Natural killer cell (primary cell): Measurements from ENCODE around the gene GRK6. TPM values are rescaled to one million over a fixed set of nuclear protein-coding genes. Genes with fewer than 3 reads are reported as not detected.
"Not testable (repeated sequence)": the region's sequence is repeated elsewhere in the genome, so short reads cannot be mapped to it uniquely, and the experiment has no call there.

Source experiments
- ATAC-seq, 3 donors: fragments of 150-1000 bp in 2 of 3; fragments of 200-7000 bp in 1 of 3; cut with Tn5 transposase; 1 replicate in 1 of 3; 2 replicates in 2 of 3; pipeline ENCODE4 v1.10.0; 2021; ENCODE audit warnings: mild to moderate bottlenecking in 2 of 3, moderate library complexity in 2 of 3
- DNase-seq, 2 donors: peaks; one replicate each; pipeline versions ENCODE4 v3.0.0 to v3.0.0-alpha.2; 2013 to 2021; ENCODE audit warnings: mixed read lengths in 1 of 2
- H3K27ac ChIP-seq: one replicate; pipeline ENCODE4 v1.5.1; 2013; ENCODE audit warnings: mild to moderate bottlenecking, low read length
- H3K27me3 ChIP-seq: one replicate; pipeline ENCODE4 v1.6.1; 2013; ENCODE audit warnings: low read length; ENCODE audit not compliant: control insufficient read depth, insufficient read depth
- H3K36me3 ChIP-seq: one replicate; pipeline ENCODE4 v1.6.1; 2013; ENCODE audit warnings: low read length; ENCODE audit not compliant: control insufficient read depth, insufficient read depth
- H3K4me1 ChIP-seq: one replicate; pipeline ENCODE4 v1.6.1; 2013; ENCODE audit warnings: low read length; ENCODE audit not compliant: control insufficient read depth, insufficient read depth
- H3K4me3 ChIP-seq: one replicate; pipeline ENCODE4 v1.5.1; 2013; ENCODE audit warnings: low read length
- H3K9me3 ChIP-seq: one replicate; pipeline ENCODE4 v1.6.1; 2013; ENCODE audit warnings: low read length; ENCODE audit not compliant: control insufficient read depth, insufficient read depth
- H3K27ac Mint-ChIP-seq, 2 donors: one replicate each; pipeline ENCODE4 v1.8.0; 2022; ENCODE audit warnings: mild to moderate bottlenecking in 2 of 2, mixed read lengths in 2 of 2, moderate library complexity in 1 of 2
- H3K27me3 Mint-ChIP-seq, 2 donors: one replicate each; pipeline ENCODE4 v1.8.0; 2022; ENCODE audit warnings: low read depth in 2 of 2, mixed read lengths in 2 of 2
- H3K36me3 Mint-ChIP-seq: one replicate; pipeline ENCODE4 v1.8.0; 2022; ENCODE audit warnings: mixed read lengths
- H3K4me1 Mint-ChIP-seq, 2 donors: one replicate each; pipeline ENCODE4 v1.8.0; 2022; ENCODE audit warnings: mixed read lengths in 2 of 2
- H3K4me3 Mint-ChIP-seq: one replicate; pipeline ENCODE4 v1.8.0; 2022; ENCODE audit warnings: mild to moderate bottlenecking, moderate library complexity, mixed read lengths
- H3K9me3 Mint-ChIP-seq, 2 donors: one replicate each; pipeline ENCODE4 v1.8.0; 2022; ENCODE audit warnings: mixed read lengths in 2 of 2
- CTCF ChIP-seq: fragments of 200-600 bp; IDR thresholded peaks from one replicate; pipeline ENCODE4 v1.8.0; 2022; ENCODE audit warnings: antibody characterized with exemption
- WGBS: methylation state at CpG from one replicate; pipeline ENCODE4 v1.1.7; 2013; ENCODE audit warnings: missing lambda C conversion rate; ENCODE audit not compliant: insufficient coverage; 5-methylcytosine and 5-hydroxymethylcytosine counted together
- intact Hi-C: fragments of 100-400 bp; cut with micrococcal nuclease; formaldehyde crosslinking; loops from one replicate; pipeline ENCODE4 v1.14.2; 2022
- total RNA-seq, 4 donors: library from RNA; stranded (reverse); fragments of 120-200 nt in 1 of 4; gene quantifications; one replicate each; pipeline versions ENCODE4 v1.2.3 to v1.2.4, GENCODE V29; 2013 to 2022

The GRK6 gene
- total RNA-seq, 3 donors from 2014 or later (not counting 1 experiment from before 2014, with no cell fraction given): 173 to 221 (median 190) TPM

DNA sequence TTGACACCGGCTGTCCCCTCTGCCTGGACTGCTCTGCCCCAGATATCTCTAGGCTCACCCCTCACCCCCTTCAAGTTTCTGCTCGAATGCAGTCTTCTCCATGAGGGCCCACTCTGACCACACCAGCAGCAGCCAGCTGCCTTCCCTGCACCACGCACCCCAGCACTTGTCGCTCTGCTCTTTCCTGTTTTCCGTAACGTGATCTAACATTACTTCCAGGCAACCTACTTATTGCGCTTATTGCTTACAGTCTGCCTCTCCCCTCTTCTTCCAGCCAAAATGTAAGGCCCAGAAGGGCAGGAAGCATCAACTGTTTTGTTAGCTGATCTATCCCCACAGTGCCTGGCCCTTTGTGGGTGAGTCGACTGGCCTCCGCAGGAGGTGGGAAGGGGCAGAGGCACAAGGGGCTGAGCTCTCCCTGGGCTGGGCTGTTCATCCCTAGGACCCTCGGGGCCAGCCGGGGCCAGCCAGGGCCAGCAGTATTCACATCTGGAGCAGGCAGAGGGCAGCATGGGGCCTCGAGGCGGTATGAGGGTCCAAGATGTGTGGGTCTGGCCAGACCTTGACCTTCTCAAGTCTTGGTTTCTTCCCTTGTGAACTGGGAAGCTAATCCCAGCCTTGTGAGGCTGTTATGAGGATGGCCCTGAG, 58.5 kb downstream of the GRK6 start:
- Histone ChIP-seq H3K36me3 (no peaks in the 10 kb centered on the region), H3K9me3 (no peaks in the 10 kb centered on the region), H3K4me1 (peaks cover 6% of the 10 kb centered on the region), H3K27me3 (no peaks in the 10 kb centered on the region), H3K27ac (no peak overlapping the region), H3K4me3 (no peak overlapping the region)
- Mint-ChIP-seq H3K27ac (no peak overlapping the region), H3K4me3 (no peak overlapping the region), H3K36me3 (no peaks in the 10 kb centered on the region), H3K27me3 (peaks cover 0 to 4% of the 10 kb centered on the region in 2 donors), H3K4me1 (peaks cover 2 to 3% of the 10 kb centered on the region in 2 donors), H3K9me3 (no peaks in the 10 kb centered on the region)
- TF ChIP-seq CTCF: no peak
- ATAC-seq: no peak
- 79% methylated on average over 13 of the region's 13 CpGs for WGBS
- intact Hi-C loops: no loop called here
- DNase-seq: no peak

- H3K4me1 ChIP-seq, H3K4me1 Mint-ChIP-seq, H3K27ac ChIP-seq, ATAC-seq, H3K9me3 Mint-ChIP-seq, H3K27me3 ChIP-seq, H3K36me3 Mint-ChIP-seq, H3K4me3 Mint-ChIP-seq, DNase-seq, H3K9me3 ChIP-seq, H3K27me3 Mint-ChIP-seq, H3K36me3 ChIP-seq, H3K27ac Mint-ChIP-seq, H3K4me3 ChIP-seq, intact Hi-C loops: not testable (repeated sequence)
- 100% methylated on average over 2 of the region's 3 CpGs for WGBS
Measured at GRCh38 chr5:177485753-177486152, 59.3 kb downstream of the GRK6 start.

DNA sequence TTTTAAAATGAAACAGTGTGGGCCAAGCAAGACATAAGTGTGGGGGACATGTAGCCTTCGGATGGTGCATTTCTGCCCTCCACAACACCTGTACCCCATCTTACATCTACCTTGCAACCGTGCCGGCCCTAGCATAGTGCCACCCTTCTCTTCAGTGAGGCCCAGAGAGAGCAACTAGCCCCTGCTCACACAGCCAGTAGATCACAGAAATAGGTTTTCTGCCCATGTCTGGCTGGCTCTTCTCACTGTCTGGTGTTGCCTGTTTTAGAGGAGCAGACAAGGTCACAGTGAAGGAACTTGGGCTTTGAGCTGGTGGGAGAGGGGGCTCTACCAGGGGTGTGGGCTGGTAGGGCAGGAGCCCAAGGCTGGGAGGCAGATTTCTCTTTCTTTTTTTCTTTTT, 59.8 kb downstream of the GRK6 start:
- Histone ChIP-seq H3K4me1 (no peaks in the 10 kb centered on the region), H3K27me3 (no peaks in the 10 kb centered on the region), H3K27ac (no peak overlapping the region), H3K9me3 (no peaks in the 10 kb centered on the region), H3K4me3 (no peak overlapping the region), H3K36me3 (no peaks in the 10 kb centered on the region)
- no peak overlapping the region for H3K27ac Mint-ChIP-seq
- 95% methylated on average over 3 of the region's 3 CpGs for WGBS
- no peak overlapping the region for H3K4me3 Mint-ChIP-seq
- H3K4me1 Mint-ChIP-seq: peaks cover 0 to 5% of the 10 kb centered on the region in 2 donors
- ATAC-seq (no peak), DNase-seq (no peak)
- H3K9me3 Mint-ChIP-seq: no peaks in the 10 kb centered on the region
- TF ChIP-seq CTCF: no peak
- peaks cover 0 to 4% of the 10 kb centered on the region in 2 donors for H3K27me3 Mint-ChIP-seq
- H3K36me3 Mint-ChIP-seq: no peaks in the 10 kb centered on the region
- intact Hi-C loops: no loop called here

DNA sequence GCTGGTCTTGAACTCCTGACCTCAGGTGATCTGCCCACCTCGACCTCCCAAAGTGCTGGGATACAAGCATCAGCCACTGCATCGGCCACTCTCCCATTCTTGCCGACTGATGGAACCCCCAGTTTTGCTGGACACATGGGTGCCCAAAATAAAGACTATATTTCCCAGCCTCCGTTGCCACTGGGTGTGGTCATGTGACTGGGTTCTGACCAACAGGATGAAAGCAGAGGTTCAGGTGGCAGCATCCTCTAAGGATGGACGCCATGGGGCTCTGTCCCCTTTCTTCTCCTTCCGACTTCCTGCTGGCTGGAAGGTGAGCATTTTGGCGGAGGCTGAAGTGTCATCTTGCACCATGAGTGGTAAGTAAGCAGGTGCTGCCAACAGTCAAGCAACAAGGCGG, 60.7 kb downstream of the GRK6 start:
- no peak for ATAC-seq
- intact Hi-C loops: no loop called here
- peaks cover 0 to 5% of the 10 kb centered on the region in 2 donors for H3K4me1 Mint-ChIP-seq
- H3K9me3 Mint-ChIP-seq: no peaks in the 10 kb centered on the region
- Histone ChIP-seq H3K27me3 (no peaks in the 10 kb centered on the region), H3K9me3 (no peaks in the 10 kb centered on the region), H3K36me3 (no peaks in the 10 kb centered on the region), H3K27ac (no peak overlapping the region), H3K4me3 (no peak overlapping the region), H3K4me1 (no peaks in the 10 kb centered on the region)
- 91% methylated on average over 8 of the region's 8 CpGs for WGBS
- no peak for TF ChIP-seq CTCF
- DNase-seq: no peak
- no peak overlapping the region for H3K27ac Mint-ChIP-seq
- H3K36me3 Mint-ChIP-seq: no peaks in the 10 kb centered on the region
- H3K4me3 Mint-ChIP-seq: no peak overlapping the region
- H3K27me3 Mint-ChIP-seq: peaks cover 0 to 4% of the 10 kb centered on the region in 2 donors
